GM12875 (cell line): Measurements from ENCODE around the gene RIMKLB.

Experiments used
- H3K4me3 ChIP-seq: one replicate; pipeline ENCODE4 v1.5.1; 2011; ENCODE audit warnings: low read depth, low read length, control low read depth
- TF ChIP-seq, protein P1 (sequence below): IDR thresholded peaks from 2 replicates; pipeline ENCODE4 v1.5.1; 2011; ENCODE audit warnings: low read depth, mild to moderate bottlenecking, control low read depth, inconsistent platforms, low read length, moderate library complexity, borderline replicate concordance; ENCODE audit not compliant: insufficient read depth

Gene RIMKLB

DNA sequence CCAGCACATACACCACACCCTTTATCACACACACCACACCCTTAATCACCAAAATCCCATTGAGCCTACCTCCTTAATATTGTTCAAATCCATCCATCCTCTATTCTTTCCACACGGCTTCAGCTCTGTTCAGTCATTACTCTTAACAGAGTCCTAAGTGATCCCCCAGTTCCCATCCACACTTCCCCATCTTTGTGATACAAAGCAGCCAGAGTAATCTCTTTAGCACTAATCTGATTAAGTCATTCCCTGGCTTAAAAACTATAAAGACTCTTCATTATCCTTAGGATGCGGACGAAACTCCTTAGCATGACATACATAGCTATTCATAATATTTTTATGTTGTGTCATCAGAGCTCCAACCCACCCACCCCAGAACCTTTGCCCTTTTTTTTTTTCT, 20.4 kb upstream of the RIMKLB start:
- TF ChIP-seq, protein P1, sequence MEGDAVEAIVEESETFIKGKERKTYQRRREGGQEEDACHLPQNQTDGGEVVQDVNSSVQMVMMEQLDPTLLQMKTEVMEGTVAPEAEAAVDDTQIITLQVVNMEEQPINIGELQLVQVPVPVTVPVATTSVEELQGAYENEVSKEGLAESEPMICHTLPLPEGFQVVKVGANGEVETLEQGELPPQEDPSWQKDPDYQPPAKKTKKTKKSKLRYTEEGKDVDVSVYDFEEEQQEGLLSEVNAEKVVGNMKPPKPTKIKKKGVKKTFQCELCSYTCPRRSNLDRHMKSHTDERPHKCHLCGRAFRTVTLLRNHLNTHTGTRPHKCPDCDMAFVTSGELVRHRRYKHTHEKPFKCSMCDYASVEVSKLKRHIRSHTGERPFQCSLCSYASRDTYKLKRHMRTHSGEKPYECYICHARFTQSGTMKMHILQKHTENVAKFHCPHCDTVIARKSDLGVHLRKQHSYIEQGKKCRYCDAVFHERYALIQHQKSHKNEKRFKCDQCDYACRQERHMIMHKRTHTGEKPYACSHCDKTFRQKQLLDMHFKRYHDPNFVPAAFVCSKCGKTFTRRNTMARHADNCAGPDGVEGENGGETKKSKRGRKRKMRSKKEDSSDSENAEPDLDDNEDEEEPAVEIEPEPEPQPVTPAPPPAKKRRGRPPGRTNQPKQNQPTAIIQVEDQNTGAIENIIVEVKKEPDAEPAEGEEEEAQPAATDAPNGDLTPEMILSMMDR: no peak
- H3K4me3 ChIP-seq: no peak overlapping the region

GRCh38 chr12:8678661-8679111, 19.1 kb upstream of the RIMKLB start:
- TF ChIP-seq, protein P1: no peak
- no peak overlapping the region for H3K4me3 ChIP-seq

GRCh38 chr12:8680533-8680932, 17.3 kb upstream of the RIMKLB start:
- no peak overlapping the region for H3K4me3 ChIP-seq
- TF ChIP-seq, protein P1: no peak

DNA sequence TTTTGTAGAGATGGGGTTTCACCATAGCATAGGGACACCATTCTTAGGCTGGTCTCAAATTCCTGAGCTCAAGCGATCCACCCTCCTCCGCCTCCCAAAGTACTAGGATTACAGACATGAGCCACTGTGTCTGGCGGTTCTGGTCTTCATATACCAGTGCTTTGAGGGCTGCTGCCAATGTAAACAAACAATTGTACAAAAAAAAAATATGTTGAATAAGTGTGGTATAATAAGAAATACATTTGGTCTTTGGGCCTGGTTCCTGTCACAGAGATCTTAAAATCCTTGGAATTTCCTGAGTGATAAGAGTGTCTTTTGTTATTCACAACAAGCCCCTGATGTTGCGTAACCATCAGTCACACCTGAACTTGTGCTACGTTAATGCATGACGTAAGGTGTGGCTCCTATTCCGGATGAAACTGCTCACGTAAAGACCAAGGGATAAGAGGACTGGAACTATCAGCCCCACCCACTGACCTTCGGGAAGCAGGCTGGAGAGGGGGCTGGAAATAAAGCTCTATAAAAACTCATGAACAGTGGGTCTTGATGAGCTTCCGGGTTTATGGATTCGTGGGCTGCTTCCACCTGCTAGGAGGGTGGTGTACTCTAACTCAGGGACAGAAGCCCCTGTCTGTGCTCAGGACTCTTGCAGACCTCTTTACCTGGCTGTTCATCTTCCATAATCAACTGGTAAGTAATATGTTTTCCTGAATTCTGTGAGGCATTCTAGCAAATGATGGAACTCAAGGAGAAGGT, 16.5 kb upstream of the RIMKLB start:
- H3K4me3 ChIP-seq: no peak overlapping the region
- TF ChIP-seq, protein P1: no peak

DNA sequence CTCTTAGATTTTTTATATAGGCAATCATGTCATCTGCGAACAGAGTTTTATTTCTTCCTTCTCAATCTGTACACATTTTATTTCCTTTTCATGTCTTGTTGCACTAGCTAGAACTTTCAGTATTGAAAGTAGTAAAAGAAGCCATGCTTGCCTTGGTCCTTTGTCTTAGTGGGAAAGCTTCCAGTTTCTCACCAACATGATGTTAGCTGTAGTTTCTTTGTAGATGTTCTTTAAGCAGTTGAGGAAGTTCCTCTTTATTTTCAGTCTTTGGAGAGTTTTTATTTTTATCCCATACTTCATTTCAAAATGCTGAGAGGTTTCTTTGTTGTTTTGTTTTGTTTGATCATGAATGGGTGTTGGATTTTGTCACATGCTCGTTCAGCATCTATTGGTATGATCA, 12.7 kb upstream of the RIMKLB start:
- TF ChIP-seq, protein P1: no peak
- no peak overlapping the region for H3K4me3 ChIP-seq

- TF ChIP-seq, protein P1: no peak
- H3K4me3 ChIP-seq: no peak overlapping the region
These were observed 9.8 kb upstream of the RIMKLB start for GRCh38 chr12:8687846-8688601.
